MCF 10A (cell line): ENCODE data around the gene C3orf70. TPM values are rescaled to one million over a fixed set of nuclear protein-coding genes. Genes with fewer than 3 reads are reported as not detected.

Source experiments
- BruUV-seq: library from RNA; stranded (reverse); fragments of 400-500 nt; replicated peaks from 2 replicates; lab custom pipeline; 2021; lab: Mats Ljungman, UMichigan
- CTCF ChIA-PET: fragments of 300-600 bp; sonication (Branson Sonifier 250); formaldehyde crosslinking; extraction: SDS; loops from one replicate; lab custom pipeline; 2021; ENCODE audit warnings: antibody characterized with exemption, inconsistent platforms; lab: Yijun Ruan, JAX
- POLR2A ChIA-PET: fragments of 300-600, 350-650 bp; sonication (Branson Sonifier 250); formaldehyde crosslinking; extraction: SDS; loops from one replicate; lab custom pipeline; 2020; ENCODE audit warnings: antibody characterized with exemption, inconsistent platforms; lab: Yijun Ruan, JAX
- DNase-seq: peaks from one replicate; pipeline ENCODE4 v3.0.0-alpha.2; 2018; ENCODE audit not compliant: unreplicated experiment
- H3K27ac Mint-ChIP-seq: one replicate; pipeline ENCODE4 v1.8.0; 2022; ENCODE audit warnings: mild to moderate bottlenecking, low read depth, mixed read lengths; ENCODE audit not compliant: unreplicated experiment
- H3K27me3 Mint-ChIP-seq: one replicate; pipeline ENCODE4 v1.8.0; 2022; ENCODE audit warnings: mixed read lengths; ENCODE audit not compliant: insufficient read depth, unreplicated experiment
- H3K36me3 Mint-ChIP-seq: one replicate; pipeline ENCODE4 v1.8.0; 2022; ENCODE audit warnings: mild to moderate bottlenecking, moderate library complexity, mixed read lengths; ENCODE audit not compliant: insufficient read depth, unreplicated experiment
- H3K4me1 Mint-ChIP-seq: one replicate; pipeline ENCODE4 v1.8.0; 2022; ENCODE audit warnings: mixed read lengths; ENCODE audit not compliant: insufficient read depth, unreplicated experiment
- H3K4me3 Mint-ChIP-seq: one replicate; pipeline ENCODE4 v1.8.0; 2022; ENCODE audit warnings: mild to moderate bottlenecking, moderate library complexity, mixed read lengths; ENCODE audit not compliant: unreplicated experiment
- H3K9me3 Mint-ChIP-seq: one replicate; pipeline ENCODE4 v1.8.0; 2022; ENCODE audit warnings: mixed read lengths; ENCODE audit not compliant: unreplicated experiment
- CTCF ChIP-seq: fragments of 200-600 bp; IDR thresholded peaks from one replicate; pipeline ENCODE4 v1.8.0; 2022; ENCODE audit warnings: antibody characterized with exemption, mild to moderate bottlenecking; ENCODE audit not compliant: unreplicated experiment
- intact Hi-C: fragments of 100-400 bp; cut with micrococcal nuclease; formaldehyde crosslinking; loops from 2 replicates; pipeline ENCODE4 v1.14.1; 2022
- total RNA-seq: library from RNA; stranded (reverse); gene quantifications from 2 replicates; pipeline ENCODE4 v1.2.3, GENCODE V29; 2022

The C3orf70 gene
- total RNA-seq, 1 experiment from 2014 or later, result not detected

GRCh38 chr3:185103359-185104127 is 49.3 kb downstream of the C3orf70 start:
- peaks cover 10% of the 10 kb centered on the region for H3K9me3 Mint-ChIP-seq
- H3K27ac Mint-ChIP-seq, result no peak overlapping the region
- CTCF ChIA-PET, result interaction anchor here (0.6 kb wide), 2 partner anchors 165 to 1138 kb away, joined by 3 read pairs; no protein-coding TSS in a partner anchor
- intact Hi-C loops, result no loop called here
- BruUV-seq, result no TSS peak
- no peaks in the 10 kb centered on the region for H3K4me1 Mint-ChIP-seq
- H3K36me3 Mint-ChIP-seq, result no peaks in the 10 kb centered on the region
- POLR2A ChIA-PET, result no interaction called here
- TF ChIP-seq CTCF, result no peak
- no peak overlapping the region for H3K4me3 Mint-ChIP-seq
- no peak for DNase-seq
- H3K27me3 Mint-ChIP-seq, result peaks cover 74% of the 10 kb centered on the region

GRCh38 chr3:185094697-185095096 is 58.2 kb downstream of the C3orf70 start:
- no peak for TF ChIP-seq CTCF
- Mint-ChIP-seq H3K36me3 (no peaks in the 10 kb centered on the region), H3K4me3 (no peak overlapping the region), H3K4me1 (no peaks in the 10 kb centered on the region), H3K27me3 (peaks cover 32% of the 10 kb centered on the region), H3K27ac (no peak overlapping the region), H3K9me3 (no peaks in the 10 kb centered on the region)
- ChIA-PET CTCF (no interaction called here), POLR2A (interaction anchor here (0.6 kb wide), 1 partner anchor 295 kb away, joined by 4 read pairs; no protein-coding TSS in a partner anchor)
- intact Hi-C loops, result no loop called here
- no peak for DNase-seq
- no TSS peak for BruUV-seq

- CTCF ChIA-PET, result interaction anchor here (0.6 kb wide), 1 partner anchor 113 kb away, joined by 4 read pairs; no protein-coding TSS in a partner anchor
- POLR2A ChIA-PET, result no interaction called here
- intact Hi-C loops, result no loop called here
- H3K4me1 Mint-ChIP-seq, result no peaks in the 10 kb centered on the region
- DNase-seq, result no peak
- no peak overlapping the region for H3K27ac Mint-ChIP-seq
- H3K36me3 Mint-ChIP-seq, result no peaks in the 10 kb centered on the region
- H3K9me3 Mint-ChIP-seq, result no peaks in the 10 kb centered on the region
- H3K4me3 Mint-ChIP-seq, result no peak overlapping the region
- H3K27me3 Mint-ChIP-seq, result peaks cover 20% of the 10 kb centered on the region
- no peak for TF ChIP-seq CTCF
- no TSS peak for BruUV-seq
These were observed 59.7 kb downstream of the C3orf70 start for GRCh38 chr3:185093116-185093515.

GRCh38 chr3:185090811-185091210 is 62.0 kb downstream of the C3orf70 start:
- H3K27ac Mint-ChIP-seq, result no peak overlapping the region
- CTCF ChIA-PET, result no interaction called here

More at GRCh38 chr3:185090811-185091210, 62.0 kb downstream of the C3orf70 start:
- no TSS peak for BruUV-seq
- no peak for TF ChIP-seq CTCF
- H3K27me3 Mint-ChIP-seq, result peaks cover 8% of the 10 kb centered on the region
- H3K4me1 Mint-ChIP-seq, result no peaks in the 10 kb centered on the region
- no peaks in the 10 kb centered on the region for H3K36me3 Mint-ChIP-seq
- intact Hi-C loops, result no loop called here
- POLR2A ChIA-PET, result interaction anchor here (0.8 kb wide), 1 partner anchor 47 kb away, joined by 3 read pairs; no protein-coding TSS in a partner anchor
- no peak overlapping the region for H3K4me3 Mint-ChIP-seq
- no peaks in the 10 kb centered on the region for H3K9me3 Mint-ChIP-seq
- DNase-seq, result no peak
